22Rv1 (cell line): ENCODE measurements around the gene RFC2.

Experiments
- ZFX ChIP-seq: fragments of 450-650 bp; IDR thresholded peaks from 2 replicates; pipeline ENCODE4 v1.6.1; 2017; ENCODE audit warnings: antibody characterized with exemption, borderline replicate concordance
- TF ChIP-seq, protein P1 (sequence below): fragments of 450-650 bp; IDR thresholded peaks from 2 replicates; pipeline ENCODE4 v1.5.1; 2017; ENCODE audit warnings: mild to moderate bottlenecking

DNA sequence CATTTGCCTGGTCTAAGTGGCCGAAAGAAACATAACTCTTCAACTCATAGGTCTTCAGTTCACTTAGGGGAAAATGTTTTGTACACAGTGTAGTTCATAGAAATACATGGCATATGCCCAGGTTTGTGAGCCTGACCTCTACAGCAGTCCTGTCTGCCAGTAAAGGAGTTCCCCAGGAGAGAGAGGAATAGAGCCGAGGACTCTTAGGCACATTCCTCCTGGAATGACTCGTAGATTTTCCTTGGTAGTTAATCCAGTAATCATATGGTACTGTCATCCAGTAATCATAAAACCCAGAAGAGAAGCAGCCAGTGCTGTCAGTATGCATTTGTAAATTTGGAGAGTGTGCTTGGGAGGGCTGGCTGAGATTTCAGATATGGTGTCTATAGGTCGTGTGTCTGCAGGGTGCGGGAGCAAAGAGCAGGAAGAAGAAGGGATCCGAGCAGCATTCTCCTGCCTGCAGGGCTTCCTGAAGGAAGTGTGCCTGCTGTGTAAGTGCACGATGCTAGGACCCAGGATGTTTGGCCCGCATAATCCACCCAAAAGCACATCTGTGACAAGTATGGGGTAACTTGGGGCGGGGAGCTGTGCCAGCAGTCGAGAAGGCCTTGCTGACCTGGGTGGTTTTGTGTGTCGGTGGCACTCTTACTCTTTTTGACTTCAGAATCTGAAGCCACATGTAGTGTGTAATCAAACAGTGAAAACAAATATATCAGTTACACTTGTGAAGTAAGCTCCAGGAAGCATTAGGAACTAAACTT, 66.1 kb downstream of the RFC2 start:
- TF ChIP-seq, protein P1, sequence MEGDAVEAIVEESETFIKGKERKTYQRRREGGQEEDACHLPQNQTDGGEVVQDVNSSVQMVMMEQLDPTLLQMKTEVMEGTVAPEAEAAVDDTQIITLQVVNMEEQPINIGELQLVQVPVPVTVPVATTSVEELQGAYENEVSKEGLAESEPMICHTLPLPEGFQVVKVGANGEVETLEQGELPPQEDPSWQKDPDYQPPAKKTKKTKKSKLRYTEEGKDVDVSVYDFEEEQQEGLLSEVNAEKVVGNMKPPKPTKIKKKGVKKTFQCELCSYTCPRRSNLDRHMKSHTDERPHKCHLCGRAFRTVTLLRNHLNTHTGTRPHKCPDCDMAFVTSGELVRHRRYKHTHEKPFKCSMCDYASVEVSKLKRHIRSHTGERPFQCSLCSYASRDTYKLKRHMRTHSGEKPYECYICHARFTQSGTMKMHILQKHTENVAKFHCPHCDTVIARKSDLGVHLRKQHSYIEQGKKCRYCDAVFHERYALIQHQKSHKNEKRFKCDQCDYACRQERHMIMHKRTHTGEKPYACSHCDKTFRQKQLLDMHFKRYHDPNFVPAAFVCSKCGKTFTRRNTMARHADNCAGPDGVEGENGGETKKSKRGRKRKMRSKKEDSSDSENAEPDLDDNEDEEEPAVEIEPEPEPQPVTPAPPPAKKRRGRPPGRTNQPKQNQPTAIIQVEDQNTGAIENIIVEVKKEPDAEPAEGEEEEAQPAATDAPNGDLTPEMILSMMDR, result no peak
- no peak for TF ChIP-seq ZFX
